ENCODE measurements around the gene SEPTIN14.
"Not testable (repeated sequence)": the region's sequence is repeated elsewhere in the genome, so short reads cannot be mapped to it uniquely, and the experiment has no call there.

GRCh38 chr7:55901059-55901458, 38.5 kb upstream of the SEPTIN14 start:
- not testable (repeated sequence) for TF ChIP-seq POLR2A (IDR thresholded peaks at IDR 0.05; ENCODE audit: borderline replicate concordance, extremely low read depth, insufficient read depth, insufficient read length); CTCF (IDR thresholded peaks at IDR 0.05 in 2 of 3, conservative IDR thresholded peaks at IDR 0.05 in 1 of 3; ENCODE audit: borderline replicate concordance in 1 of 3, insufficient read depth in 1 of 3, low read depth in 2 of 3, low read length in 2 of 3)
